ENCODE data around the gene MED12L.

Gene MED12L

GRCh38 chr3:151299006-151299405 is 213.5 kb downstream of the MED12L start:
- no peak for DNase-seq (ENCODE audit: low read depth)

DNA sequence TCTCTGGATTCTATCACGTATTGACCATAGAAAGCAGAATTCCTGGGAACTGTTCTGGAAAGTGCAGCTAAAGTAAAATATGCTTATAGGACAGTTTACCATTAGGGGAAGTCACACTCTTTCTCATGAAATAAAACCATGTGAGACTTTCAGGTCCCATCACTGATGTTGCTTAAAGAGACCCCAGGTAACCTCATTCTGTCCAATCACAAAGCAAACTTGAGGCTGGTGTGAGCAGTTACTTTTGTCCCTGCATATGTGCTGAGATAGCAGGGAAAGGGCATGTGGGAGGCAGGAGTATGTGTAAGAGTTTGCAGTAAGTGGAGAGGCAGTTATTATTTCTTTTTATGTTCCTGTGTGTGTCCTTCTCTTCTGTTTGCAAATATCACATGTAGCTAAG is 215.1 kb downstream of the MED12L start:
- DNase-seq (ENCODE audit: low read depth), result no peak

GRCh38 chr3:151301787-151302186 is 216.3 kb downstream of the MED12L start:
- no peak for DNase-seq (ENCODE audit: low read depth)

DNA sequence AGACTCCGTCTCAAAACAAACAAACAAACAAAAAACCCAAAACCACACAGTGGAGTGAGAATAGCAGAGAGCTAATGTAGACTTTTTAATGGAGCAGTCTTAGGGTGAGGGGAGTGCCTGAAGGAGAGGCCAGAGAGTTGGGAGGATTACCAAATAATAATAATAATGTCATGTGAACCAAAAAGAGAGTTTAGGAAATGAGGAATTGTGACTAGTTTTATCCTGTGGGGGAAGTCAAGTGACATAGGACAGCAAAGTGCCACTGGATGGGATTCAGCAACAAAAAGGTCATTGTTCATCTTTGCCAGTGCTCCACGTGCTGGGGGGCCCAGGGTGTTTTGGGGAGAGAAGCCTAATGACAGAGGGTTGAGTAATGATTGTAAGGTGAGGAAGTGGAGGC is 218.3 kb downstream of the MED12L start:
- no peak for DNase-seq (ENCODE audit: low read depth)

GRCh38 chr3:151305060-151305774 is 219.8 kb downstream of the MED12L start:
- DNase-seq (ENCODE audit: low read depth), result no peak

- no peak for DNase-seq (ENCODE audit: low read depth)
Measured at GRCh38 chr3:151305775-151306151, 220.3 kb downstream of the MED12L start.

- DNase-seq (ENCODE audit: low read depth), result no peak
Measured at GRCh38 chr3:151306168-151306810, 220.8 kb downstream of the MED12L start.

DNA sequence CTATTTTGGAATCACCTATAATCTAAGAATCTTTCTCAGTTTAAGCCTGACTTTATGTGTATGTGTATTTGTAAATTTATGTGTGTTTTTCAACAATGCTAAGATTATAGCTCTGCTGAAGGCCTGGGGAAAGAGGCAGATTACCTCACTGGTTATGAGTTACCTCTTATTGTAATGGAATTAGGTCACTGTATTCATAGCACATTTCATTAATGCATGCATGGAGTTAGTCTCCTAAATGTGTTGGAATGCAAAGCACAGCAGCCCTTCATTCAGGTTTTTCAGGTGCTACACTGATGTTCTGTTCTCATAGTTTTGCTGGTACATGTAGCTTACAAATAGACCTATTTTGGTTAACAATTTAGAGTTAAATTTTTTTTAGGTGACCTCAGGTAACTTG is 221.7 kb downstream of the MED12L start:
- no peak for DNase-seq (ENCODE audit: low read depth)

DNA sequence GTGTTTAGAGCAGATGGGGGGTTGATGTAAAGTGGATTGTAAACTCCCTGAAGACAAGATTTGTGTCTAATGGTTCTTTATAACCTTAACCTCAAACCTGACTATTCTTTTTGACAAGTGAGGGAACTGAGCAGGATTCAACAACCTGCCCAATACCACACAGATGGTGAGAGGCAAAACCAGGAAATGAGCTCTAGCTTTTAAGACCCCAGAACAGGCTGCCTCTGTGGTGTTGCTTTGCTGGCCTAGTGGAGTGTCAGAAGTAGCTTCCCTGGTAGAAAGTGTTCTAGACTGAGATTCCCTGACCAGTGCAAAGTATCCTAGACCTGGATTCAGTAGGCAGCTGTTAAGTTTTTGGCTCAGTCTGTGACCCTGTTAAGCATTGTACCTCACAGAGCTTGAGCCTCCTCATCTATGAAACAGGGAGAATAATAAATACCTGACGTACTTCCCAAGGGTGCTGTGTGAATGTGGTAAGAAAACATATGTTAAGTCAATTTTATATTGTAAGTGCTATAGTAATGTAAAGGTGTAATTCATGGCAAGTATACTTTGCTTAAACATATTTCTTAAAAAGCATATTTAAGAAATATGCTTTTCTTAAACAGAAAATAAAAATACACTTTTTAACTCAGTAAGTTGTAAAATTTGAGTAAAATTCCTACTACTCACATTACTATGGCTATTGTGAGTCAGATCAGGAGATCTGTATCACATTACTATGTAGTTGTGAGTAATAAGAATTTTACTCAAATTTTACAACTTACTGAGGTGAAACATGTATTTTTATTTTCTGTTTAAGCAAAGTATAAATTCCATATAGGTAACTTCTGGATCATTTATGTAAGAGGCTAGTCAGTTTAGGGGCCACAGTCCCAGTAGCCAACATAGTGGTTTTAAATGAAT is 222.4 kb downstream of the MED12L start:
- no peak for DNase-seq (ENCODE audit: low read depth)

GRCh38 chr3:151309566-151309965 is 224.1 kb downstream of the MED12L start:
- no peak for DNase-seq (ENCODE audit: low read depth)

- no peak for DNase-seq (ENCODE audit: low read depth)
Measured at GRCh38 chr3:151312972-151313371, 227.5 kb downstream of the MED12L start.

- no peak for DNase-seq (ENCODE audit: low read depth)
Measured at GRCh38 chr3:151314137-151314536, 228.7 kb downstream of the MED12L start.

DNA sequence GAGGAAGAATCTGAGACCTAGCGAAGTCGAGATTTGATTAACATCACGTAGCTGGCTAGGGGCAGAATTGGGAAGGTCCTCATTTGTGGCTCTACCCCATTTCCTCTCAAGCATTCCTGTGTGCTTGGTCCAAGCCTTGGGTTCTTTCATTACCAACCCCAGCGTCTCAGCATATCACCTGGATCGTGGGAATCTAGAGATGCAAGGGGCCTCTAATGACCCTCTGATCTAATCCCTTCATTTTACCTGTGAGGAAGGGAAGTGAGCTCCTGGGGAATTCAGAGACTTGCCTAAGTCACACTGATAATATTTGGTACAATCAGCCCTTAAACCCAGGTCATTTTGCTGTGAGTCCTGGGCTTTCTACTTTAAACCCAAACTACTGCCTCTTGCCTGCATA is 229.1 kb downstream of the MED12L start:
- no peak for DNase-seq (ENCODE audit: low read depth)

- DNase-seq (ENCODE audit: low read depth), result no peak
Measured at GRCh38 chr3:151315136-151315535, 229.7 kb downstream of the MED12L start.

- DNase-seq (ENCODE audit: low read depth), result no peak
Measured at GRCh38 chr3:151315846-151316245, 230.4 kb downstream of the MED12L start.

DNA sequence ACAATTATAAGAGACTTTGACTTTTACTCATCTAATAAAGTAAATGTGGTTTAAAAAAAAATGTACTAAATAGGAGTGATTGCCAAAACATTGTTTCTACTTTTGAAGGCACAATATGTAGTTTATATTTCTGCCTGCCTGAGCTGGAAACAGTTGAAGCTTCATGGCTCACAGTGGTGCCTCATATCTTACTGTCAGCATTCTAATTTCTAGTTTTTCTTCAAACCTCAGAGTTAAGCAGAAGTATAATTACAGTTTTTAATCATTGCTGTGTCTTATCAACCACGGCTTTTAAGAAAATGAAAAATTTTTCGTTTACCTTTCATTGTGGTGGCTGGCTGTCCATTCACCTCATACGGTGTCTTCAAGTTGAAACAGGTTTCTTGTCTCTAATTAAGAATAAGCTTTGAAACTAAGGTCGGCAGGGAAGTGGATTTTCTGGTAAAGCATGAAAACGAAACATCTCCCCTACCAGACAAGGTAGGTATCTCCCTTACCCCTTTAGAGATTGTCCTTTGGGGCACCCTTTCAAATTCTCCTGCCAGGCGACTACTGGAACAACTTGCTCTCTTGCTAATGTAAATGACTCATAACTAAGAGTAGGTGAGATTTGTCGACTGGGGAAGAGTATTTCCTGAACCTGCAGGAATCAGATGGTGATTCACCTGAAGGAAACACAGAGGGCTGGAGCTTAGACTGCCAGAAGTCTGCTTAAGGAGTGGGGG is 231.0 kb downstream of the MED12L start, which contains the start of gene GPR87:
Gene GPR87, minus strand, starts transcription at position 554 of the 725 bp plus-strand sequence. CDS start 16,720 bp downstream, outside the sequence.
- DNase-seq (ENCODE audit: low read depth), result no peak

DNA sequence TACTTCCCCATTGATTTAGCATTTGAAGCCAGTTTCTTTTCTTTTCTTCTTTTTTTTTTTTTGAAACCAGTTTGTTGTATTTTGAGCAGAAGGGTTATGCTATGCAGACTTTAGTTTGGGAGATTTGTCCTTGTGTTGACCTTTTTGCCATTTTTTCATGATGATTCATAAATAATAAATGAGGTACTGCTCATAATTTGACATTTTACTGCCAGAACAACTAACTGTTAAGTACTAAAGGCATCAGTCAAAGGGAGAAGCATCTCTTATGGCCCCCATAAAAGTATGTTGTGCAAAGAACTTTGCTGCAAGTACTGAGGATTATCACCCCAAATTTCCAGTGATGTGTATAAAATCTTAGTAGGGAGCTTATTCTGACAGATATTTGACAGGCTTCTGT is 232.8 kb downstream of the MED12L start:
- no peak for DNase-seq (ENCODE audit: low read depth)

DNA sequence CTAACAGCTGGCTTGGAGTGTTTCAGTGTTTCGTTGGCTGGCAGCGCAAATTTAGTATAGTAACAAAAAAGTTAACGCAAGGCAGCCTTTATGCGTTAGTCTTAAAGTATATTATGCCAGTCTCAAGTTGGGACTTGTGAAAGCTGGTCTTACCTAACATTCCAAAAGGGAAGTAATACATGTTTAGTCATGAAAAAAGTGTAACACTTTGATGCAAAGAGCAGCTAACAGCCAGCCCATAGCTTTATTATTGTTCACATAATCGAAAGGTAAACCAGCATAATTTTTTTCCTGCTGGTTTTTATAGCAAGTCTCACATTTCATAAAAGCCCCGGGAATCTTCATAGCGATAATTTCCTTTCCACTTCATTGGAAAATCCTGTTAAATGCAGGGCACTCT is 233.5 kb downstream of the MED12L start:
- DNase-seq (ENCODE audit: low read depth), result no peak

DNA sequence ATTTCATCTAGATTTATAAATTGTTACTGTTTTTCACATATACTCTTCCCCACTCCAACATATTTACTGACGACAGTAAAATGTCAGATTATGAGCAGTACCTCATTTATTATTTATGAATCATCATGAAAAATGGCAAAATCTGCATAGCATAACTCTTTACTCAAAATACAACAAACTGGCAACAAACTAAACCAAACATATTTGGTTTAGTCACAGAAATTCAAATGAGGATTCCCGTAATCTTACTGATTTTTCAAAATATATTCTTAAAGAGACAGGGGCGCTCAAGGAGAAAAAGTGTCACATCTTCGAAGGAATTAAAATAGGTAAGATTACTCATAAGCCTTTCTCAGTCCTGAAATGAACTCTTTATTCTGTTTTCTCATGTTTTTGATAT is 234.2 kb downstream of the MED12L start:
- DNase-seq (ENCODE audit: low read depth), result no peak

DNA sequence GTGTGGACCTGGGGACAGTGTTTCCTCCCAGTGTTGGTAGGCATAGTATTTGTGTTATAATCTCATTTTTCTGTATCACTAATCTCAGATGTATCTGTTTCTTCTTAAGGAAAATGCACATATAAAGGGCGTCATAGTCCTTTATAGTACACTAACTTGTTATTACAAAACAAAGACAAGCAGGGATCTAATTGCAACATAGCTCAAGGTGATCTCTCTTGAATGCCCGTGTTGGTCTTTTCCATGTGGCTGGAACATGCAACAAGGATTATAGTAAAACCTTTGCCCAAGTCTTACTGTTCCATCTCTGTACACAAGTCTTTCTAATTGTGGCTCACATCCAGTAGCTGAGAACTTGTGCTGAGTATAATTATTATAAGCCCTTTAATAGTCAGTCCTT is 234.7 kb downstream of the MED12L start:
- DNase-seq (ENCODE audit: low read depth), result no peak

DNA sequence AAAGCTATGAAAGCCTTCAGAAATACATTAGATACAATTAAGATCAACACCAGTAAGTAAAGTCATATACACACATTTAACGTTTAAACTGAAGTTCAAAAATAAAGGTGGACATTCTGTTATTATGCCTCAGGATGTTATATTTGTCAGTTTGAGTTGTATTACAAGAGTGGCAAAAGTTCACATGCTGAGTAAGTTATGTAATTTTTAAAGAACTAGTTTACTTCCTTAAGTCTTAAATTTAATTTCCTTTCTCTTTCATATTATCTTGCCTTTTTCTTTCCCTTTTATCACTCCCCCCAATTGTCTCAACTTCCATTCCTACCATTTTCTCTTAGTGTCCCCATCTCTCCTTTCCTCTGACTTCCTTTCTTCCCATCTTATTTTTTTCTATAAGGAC is 236.1 kb downstream of the MED12L start:
- DNase-seq (ENCODE audit: low read depth), result no peak

GRCh38 chr3:151322511-151322910 is 237.0 kb downstream of the MED12L start:
- DNase-seq (ENCODE audit: low read depth), result no peak

All from activated T-helper 9 cell treated with anti-CD3 and anti-CD28 coated beads, Interleukin-2, amount 50 U/mL, for 16 hours (primary cell).